GM19397 (cell line): ENCODE data around the gene ZSWIM1.
A peak's percentile ranks its signal among the peaks of the same experiment; 100 is the strongest.
"Not testable (repeated sequence)": the region's sequence is repeated elsewhere in the genome, so short reads cannot be mapped to it uniquely, and the experiment has no call there.

Experiments used
- ATAC-seq: cut with Tn5 transposase; IDR thresholded peaks from one replicate; pipeline ENCODE4 v1.9.1; 2021; ENCODE audit warnings: mild to moderate bottlenecking, moderate library complexity; ENCODE audit not compliant: unreplicated experiment

The ZSWIM1 gene

DNA sequence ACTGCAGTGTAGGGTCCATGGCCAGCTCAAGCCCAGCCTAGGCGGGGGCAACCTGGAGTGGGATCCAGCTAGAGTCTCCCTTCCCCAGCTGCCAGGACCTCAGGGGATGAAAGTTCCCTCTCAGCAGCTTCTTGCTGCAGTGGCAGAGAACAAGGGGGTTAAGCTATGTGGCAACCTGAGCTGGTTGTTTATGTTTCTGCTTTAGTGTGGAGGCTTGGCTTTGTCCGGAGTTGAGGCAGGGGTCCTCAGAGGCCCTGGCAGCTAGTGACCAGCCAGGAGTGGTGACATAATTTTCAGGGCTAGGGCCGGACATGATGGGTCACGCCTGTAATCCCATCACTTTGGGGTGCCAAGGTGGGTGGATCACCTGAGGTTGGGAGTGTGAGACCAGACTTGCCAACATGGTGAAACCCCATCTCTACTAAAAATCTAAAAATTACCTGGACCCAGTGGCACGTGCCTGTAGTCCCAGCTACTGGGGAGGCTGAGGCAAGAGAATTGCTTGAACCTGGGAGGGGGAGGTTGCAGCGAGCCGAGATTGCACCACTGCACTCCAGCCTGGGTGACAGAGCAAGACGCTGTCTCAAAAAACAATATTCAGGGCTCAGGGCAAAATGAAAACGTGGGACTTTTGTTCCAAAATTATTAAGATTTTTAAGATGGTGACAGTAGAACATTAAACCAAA, 44.9 kb downstream of the ZSWIM1 start:
- ATAC-seq, result no peak

DNA sequence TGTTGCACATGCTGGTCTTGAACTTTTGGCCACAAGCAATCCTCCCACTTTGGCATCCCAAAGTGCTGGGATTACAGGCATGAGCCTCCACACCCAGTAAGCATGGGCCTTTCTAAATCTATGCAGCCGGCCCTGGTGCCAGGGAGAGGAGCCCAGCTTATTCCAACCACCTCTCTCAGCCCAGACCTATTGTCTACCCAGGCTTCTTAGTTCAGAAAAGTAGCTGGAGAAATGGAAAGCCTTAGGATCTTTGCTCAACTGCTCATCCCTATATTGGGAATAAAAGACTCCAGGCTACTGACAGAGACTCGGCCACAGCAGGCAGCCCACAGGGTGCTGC, 45.7 kb downstream of the ZSWIM1 start:
- no peak for ATAC-seq

DNA sequence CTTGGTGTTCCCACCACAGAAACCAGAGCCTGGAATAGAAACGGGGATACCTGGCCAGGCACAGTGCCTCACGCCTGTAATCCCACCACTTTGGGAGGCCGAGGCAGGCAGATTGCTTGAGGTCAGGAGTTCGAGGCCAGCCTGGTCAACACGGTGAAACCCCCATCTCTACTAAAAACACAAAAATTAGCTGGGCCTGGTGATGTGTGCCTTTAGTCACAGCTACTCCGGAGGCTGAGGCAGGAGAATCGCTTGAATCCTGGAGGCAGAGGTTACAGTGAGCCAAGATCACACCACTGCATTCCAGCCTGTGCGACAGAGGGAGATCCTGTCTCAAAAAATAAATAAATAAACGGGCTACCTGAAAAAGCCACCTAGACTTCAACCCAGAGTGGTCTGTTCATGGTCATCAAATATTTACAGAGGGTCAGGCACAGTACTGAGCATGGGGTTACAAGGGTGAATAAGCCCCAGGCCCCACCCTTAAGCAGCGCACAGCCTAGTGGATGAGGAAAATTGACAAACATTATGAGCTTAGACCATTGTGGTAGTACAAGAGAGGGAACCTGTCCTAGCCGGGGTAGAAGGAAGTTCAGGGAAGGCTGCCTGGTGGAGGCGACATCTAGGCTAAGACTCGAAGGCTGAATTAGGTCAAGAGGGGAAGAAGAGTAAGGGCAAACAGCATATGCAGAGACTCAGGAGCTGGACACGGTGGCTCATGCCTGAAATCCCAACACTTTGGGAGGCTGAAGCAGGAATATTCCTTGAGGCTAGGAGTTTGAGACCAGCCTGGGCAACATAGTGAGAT, 46.2 kb downstream of the ZSWIM1 start:
- ATAC-seq, result no peak

DNA sequence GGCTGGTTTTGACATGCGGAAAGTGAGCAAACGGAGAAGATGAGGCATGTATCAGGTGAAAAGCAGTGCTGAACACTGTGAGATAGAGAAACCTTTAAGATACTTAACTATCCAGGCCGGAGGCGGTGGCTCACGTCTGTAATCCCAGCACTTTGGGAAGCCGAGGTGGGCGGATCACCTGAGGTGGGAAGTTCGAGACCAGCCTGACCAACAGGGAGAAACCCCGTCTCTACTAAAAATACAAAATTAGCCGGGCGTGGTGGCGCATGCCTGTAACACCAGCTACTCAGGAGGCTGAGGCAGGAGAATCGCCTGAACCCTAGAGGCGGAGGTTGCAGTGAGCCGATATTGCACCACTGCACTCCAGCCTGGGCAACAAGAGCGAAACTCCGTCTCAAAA, 50.7 kb downstream of the ZSWIM1 start:
- not testable (repeated sequence) for ATAC-seq

DNA sequence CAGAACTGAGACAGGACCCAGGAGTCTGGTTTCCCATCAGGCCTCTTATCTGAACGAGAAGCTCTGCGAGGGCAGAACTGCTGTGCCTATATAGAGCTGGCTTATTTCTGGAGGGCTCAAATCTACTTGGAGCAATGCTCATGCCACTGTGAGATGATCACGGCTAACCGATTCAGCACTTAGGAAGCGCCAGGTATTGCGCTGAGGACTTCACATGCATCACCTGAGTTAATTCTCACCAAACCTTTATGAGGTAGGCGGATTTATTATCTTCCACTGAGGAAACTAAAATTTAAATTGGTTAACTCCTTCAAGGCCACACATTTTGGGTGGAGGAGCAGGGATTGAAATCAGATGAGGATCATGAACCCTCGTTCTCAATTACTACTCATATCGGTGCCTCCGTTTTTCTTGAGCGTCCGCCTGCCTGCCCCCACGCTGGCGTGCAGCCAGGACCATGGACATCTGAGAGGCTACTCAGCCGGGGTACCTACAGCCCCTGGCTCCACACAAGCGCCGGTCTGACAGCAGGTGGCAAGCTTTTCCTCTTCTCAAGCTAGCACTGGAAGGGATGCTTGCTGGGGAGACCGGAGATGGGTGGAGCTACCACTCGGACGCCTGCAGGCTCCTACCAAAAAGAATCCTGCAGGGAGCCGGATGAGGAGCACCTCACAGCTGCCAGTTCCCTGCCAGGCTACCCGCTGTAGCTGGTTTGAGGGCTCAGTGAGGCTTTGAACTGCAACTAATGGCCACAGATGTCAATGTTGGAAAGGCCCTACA, 52.4 kb downstream of the ZSWIM1 start:
- no peak for ATAC-seq

DNA sequence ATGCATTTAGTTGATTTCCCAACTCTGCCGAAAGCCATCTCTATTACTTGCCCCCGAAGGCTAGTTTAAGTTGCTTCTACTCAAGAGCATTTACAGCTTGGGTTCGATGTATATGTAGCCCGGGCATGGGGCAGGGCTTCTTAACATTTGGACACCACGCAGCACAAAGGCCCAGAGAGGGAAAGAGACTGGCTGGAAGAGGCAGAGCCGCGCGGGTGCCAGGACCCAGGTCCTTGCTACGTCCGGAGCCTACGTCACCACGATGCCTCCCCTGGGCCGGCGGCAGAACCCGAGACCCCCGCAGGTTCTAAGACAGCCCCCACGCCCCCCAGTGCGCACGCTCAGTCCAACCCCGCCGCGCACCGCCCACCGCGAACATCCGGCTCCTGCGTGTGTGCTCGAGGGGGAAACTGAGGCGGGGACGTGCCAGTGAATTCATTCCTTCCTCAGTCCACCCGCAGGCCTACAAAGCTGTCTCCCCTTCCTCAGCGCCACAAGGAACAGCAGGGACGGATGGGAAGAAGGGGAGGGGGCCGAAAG, 53.1 kb downstream of the ZSWIM1 start:
- ATAC-seq, result peak; percentile 13
